ENCODE measurements around the gene OSER1.

DNA sequence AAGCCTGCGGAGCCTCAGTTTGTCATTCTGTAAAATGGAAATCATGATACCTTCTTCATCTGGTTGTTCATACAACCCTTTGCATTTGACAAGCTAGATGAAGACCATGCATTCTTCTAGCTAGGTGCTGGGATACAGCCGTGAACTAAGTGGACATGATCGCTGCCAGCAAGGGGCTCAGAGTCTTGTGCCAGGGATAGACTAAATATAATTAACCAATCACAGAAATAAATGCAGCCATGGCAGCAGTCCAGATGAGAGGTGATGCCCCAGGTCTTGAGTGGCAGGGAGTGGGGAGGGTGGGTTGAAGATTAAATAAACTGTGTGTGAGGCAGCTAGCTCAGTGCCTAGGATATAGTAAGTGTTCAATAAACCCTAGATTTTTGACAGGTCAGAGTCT, 42.8 kb downstream of the OSER1 start:
- TF ChIP-seq, protein P1, sequence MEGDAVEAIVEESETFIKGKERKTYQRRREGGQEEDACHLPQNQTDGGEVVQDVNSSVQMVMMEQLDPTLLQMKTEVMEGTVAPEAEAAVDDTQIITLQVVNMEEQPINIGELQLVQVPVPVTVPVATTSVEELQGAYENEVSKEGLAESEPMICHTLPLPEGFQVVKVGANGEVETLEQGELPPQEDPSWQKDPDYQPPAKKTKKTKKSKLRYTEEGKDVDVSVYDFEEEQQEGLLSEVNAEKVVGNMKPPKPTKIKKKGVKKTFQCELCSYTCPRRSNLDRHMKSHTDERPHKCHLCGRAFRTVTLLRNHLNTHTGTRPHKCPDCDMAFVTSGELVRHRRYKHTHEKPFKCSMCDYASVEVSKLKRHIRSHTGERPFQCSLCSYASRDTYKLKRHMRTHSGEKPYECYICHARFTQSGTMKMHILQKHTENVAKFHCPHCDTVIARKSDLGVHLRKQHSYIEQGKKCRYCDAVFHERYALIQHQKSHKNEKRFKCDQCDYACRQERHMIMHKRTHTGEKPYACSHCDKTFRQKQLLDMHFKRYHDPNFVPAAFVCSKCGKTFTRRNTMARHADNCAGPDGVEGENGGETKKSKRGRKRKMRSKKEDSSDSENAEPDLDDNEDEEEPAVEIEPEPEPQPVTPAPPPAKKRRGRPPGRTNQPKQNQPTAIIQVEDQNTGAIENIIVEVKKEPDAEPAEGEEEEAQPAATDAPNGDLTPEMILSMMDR (conservative IDR thresholded peaks at IDR 0.05; ENCODE audit: low read length), result no peak
- TF ChIP-seq EZH2phosphoT487 (IDR thresholded peaks at IDR 0.05; ENCODE audit: borderline replicate concordance), result no peak

Data from Loucy (cell line).